ENCODE data around the gene MTX1.
"Not testable (repeated sequence)": the region's sequence is repeated elsewhere in the genome, so short reads cannot be mapped to it uniquely, and the experiment has no call there.

- TF ChIP-seq CTCF (conservative IDR thresholded peaks at IDR 0.05 in 1 of 2, IDR thresholded peaks at IDR 0.05 in 1 of 2; ENCODE audit: low read depth in 1 of 2, low read length in 2 of 2); EZH2 (IDR thresholded peaks at IDR 0.05; ENCODE audit: low read length, missing control alignments): not testable (repeated sequence)
Measured at GRCh38 chr1:155235375-155235774, 26.9 kb downstream of the MTX1 start.
